ENCODE data around the gene RASSF3.
"Not testable (repeated sequence)": the region's sequence is repeated elsewhere in the genome, so short reads cannot be mapped to it uniquely, and the experiment has no call there.

RASSF3 gene

DNA sequence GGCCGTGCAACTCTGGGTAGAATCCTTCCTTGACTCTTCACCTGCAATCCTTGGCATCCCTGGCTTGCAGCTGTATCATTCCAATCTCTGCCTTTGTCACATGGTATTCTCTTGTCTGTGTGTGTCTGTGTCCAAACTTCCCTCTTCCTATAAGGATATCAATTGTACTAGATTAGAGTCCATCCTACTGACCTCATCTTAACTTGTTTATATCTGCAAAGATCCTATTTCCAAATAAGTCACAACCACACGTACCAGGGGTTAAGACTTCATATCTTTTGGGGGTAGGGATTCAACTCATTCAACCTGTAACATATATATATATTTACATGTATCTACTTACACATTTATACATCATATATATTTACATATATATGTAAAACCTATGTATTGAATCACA, 29.6 kb upstream of the RASSF3 start:
- no peak for DNase-seq (ENCODE audit: low read depth, low spot score)
- no peak for TF ChIP-seq CTCF (IDR thresholded peaks at IDR 0.05; ENCODE audit: low read depth, low read length)
- H3K4me3 ChIP-seq (ENCODE audit: low read depth, low read length) = no peak overlapping the region
- in situ Hi-C loops (cut with HindIII; ENCODE audit: low sequenced_read_pairs) = no loop called here

DNA sequence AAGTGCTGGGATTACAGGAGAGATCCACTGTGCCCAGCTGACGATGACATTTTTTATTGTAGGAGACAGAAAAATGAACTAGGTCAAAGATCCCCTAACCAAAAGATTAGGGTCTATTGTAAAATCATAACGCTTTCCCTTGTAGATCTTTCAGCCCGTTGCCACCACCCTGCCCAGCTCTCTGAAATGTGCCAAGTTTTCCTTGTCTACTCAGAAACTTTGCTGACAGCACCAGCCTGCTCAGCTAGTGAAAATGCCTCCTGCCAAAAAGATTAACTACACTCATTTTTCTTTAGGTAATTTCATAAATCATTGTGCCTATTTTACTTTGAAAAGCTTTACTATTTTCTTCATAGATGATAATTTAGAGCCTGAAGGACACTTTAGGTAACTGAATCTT, 28.2 kb upstream of the RASSF3 start:
- no peak for TF ChIP-seq CTCF (IDR thresholded peaks at IDR 0.05; ENCODE audit: low read depth, low read length)
- DNase-seq (ENCODE audit: low read depth, low spot score) = no peak
- in situ Hi-C loops (cut with HindIII; ENCODE audit: low sequenced_read_pairs) = no loop called here
- H3K4me3 ChIP-seq (ENCODE audit: low read depth, low read length) = no peak overlapping the region

- DNase-seq (ENCODE audit: low read depth, low spot score) = no peak
- H3K4me3 ChIP-seq (ENCODE audit: low read depth, low read length) = no peak overlapping the region
- no peak for TF ChIP-seq CTCF (IDR thresholded peaks at IDR 0.05; ENCODE audit: low read depth, low read length)
- in situ Hi-C loops (cut with HindIII; ENCODE audit: low sequenced_read_pairs) = no loop called here
These were observed 27.4 kb upstream of the RASSF3 start for GRCh38 chr12:64582862-64583261.

DNA sequence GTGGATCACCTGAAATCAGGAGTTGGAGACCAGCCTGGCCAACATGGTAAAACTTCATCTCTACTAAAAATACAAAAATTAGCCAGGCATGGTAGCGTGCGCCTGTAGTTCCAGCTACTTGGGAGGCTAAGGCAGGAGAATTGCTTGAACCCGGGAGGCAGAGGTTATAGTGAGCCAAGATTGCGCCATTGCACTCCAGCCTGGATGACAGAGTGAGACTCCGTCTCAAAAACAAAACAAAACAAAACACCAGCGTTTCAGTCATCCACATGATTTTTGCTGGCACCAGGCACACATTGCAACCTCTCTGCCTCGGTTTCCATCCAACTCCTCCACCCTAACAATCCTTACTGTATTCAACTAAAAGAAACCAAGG, 26.9 kb upstream of the RASSF3 start:
- in situ Hi-C loops (cut with HindIII; ENCODE audit: low sequenced_read_pairs); H3K4me3 ChIP-seq (ENCODE audit: low read depth, low read length); DNase-seq (ENCODE audit: low read depth, low spot score): not testable (repeated sequence)

GRCh38 chr12:64583771-64584421, 26.4 kb upstream of the RASSF3 start:
- H3K4me3 ChIP-seq (ENCODE audit: low read depth, low read length) = no peak overlapping the region
- no peak for TF ChIP-seq CTCF (IDR thresholded peaks at IDR 0.05; ENCODE audit: low read depth, low read length)
- in situ Hi-C loops (cut with HindIII; ENCODE audit: low sequenced_read_pairs) = no loop called here
- DNase-seq (ENCODE audit: low read depth, low spot score) = no peak

DNA sequence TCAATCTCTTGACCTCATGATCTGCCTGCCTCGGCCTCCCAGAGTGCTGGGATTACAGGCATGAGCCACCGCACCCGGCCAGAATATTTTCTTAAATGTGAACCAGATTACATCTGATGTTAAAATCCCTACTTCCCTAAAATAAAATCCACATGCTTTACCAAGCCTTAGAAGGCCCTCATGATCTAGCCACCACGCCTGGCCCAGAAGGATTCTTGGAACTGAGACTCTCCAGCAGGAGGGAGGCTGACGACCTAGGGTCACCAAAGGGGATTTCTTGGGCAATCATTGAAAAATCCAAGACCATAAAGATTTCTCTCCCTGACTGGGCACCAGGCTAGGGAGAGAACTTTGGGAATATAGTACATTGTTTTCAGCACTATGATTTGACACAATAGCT, 25.2 kb upstream of the RASSF3 start:
- TF ChIP-seq CTCF (IDR thresholded peaks at IDR 0.05; ENCODE audit: low read depth, low read length) = no peak
- no peak overlapping the region for H3K4me3 ChIP-seq (ENCODE audit: low read depth, low read length)
- DNase-seq (ENCODE audit: low read depth, low spot score) = no peak
- in situ Hi-C loops (cut with HindIII; ENCODE audit: low sequenced_read_pairs) = no loop called here

DNA sequence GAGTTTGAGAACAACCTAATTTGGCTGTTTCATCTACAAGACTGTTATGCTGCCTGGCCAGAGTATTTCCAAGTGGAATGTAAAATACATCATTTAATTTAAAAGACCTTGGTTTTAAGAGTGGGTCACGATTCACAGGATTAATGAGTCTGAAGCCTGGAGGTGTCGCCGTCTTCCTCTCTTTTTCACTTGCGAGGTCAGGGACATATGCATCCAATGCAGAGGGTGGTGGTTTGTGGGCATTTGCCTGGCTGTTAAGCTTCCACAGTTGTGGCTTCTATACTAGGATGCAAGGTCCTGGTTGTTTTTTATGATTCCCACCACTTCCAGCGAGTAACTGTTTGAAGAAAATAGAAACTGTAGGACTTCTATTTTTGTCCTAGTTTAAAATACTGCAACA, 22.8 kb upstream of the RASSF3 start:
- no peak for TF ChIP-seq CTCF (IDR thresholded peaks at IDR 0.05; ENCODE audit: low read depth, low read length)
- no peak for DNase-seq (ENCODE audit: low read depth, low spot score)
- no peak overlapping the region for H3K4me3 ChIP-seq (ENCODE audit: low read depth, low read length)
- in situ Hi-C loops (cut with HindIII; ENCODE audit: low sequenced_read_pairs) = no loop called here
